H9 (cell line): ENCODE measurements around the gene RNF215. TPM values are rescaled to one million over a fixed set of nuclear protein-coding genes. Genes with fewer than 3 reads are reported as not detected.

Experiments
- DNase-seq: peaks from one replicate; pipeline ENCODE4 v3.0.0-alpha.2; 2017
- H2AFZ ChIP-seq: one replicate; pipeline ENCODE4 v1.6.1; 2013; ENCODE audit warnings: mild to moderate bottlenecking, low read length, control low read depth, moderate library complexity
- H2AK5ac ChIP-seq: 2 replicates; pipeline ENCODE4 v1.6.1; 2013; ENCODE audit warnings: low read length, control low read depth, mixed read lengths; ENCODE audit not compliant: insufficient read length
- H2BK120ac ChIP-seq: one replicate; pipeline ENCODE4 v1.6.1; 2013; ENCODE audit warnings: low read depth, mild to moderate bottlenecking, low read length, control low read depth, inconsistent platforms; ENCODE audit not compliant: poor library complexity, severe bottlenecking
- H2BK12ac ChIP-seq: 2 replicates; pipeline ENCODE4 v1.6.1; 2013; ENCODE audit warnings: low read length, control low read depth, mixed read lengths, low read depth; ENCODE audit not compliant: insufficient read length
- H2BK15ac ChIP-seq: 2 replicates; pipeline ENCODE4 v1.6.1; 2013; ENCODE audit warnings: low read depth, low read length, control low read depth
- H2BK20ac ChIP-seq: one replicate; pipeline ENCODE4 v1.6.1; 2013; ENCODE audit warnings: low read depth, mild to moderate bottlenecking, low read length, control low read depth, inconsistent platforms; ENCODE audit not compliant: poor library complexity, severe bottlenecking
- H2BK5ac ChIP-seq: 2 replicates; pipeline ENCODE4 v1.6.1; 2013; ENCODE audit warnings: low read length, control low read depth, mixed read lengths; ENCODE audit not compliant: insufficient read length
- H3K14ac ChIP-seq: 2 replicates; pipeline ENCODE4 v1.6.1; 2013; ENCODE audit warnings: low read length, control low read depth; ENCODE audit not compliant: insufficient read depth
- H3K18ac ChIP-seq: 2 replicates; pipeline ENCODE4 v1.6.1; 2013; ENCODE audit warnings: low read depth, mild to moderate bottlenecking, mixed read lengths, low read length, control low read depth; ENCODE audit not compliant: insufficient read length
- H3K23ac ChIP-seq: 2 replicates; pipeline ENCODE4 v1.6.1; 2013; ENCODE audit warnings: low read length, control low read depth, mixed read lengths, low read depth; ENCODE audit not compliant: insufficient read length
- H3K23me2 ChIP-seq: 2 replicates; pipeline ENCODE4 v1.6.1; 2013; ENCODE audit warnings: low read depth, mild to moderate bottlenecking, mixed read lengths, low read length, control low read depth; ENCODE audit not compliant: insufficient read length, poor library complexity, severe bottlenecking
- H3K27ac ChIP-seq: 2 replicates; pipeline ENCODE4 v1.5.1; 2013; ENCODE audit warnings: low read length, control low read depth, mixed read lengths, low read depth; ENCODE audit not compliant: insufficient read length
- H3K27me3 ChIP-seq: 2 replicates; pipeline ENCODE4 v1.6.1; 2013; ENCODE audit warnings: low read length, control low read depth, inconsistent platforms; ENCODE audit not compliant: insufficient read depth
- H3K4ac ChIP-seq: 2 replicates; pipeline ENCODE4 v1.6.1; 2013; ENCODE audit warnings: low read depth, mild to moderate bottlenecking, control low read depth, inconsistent platforms, low read length, moderate library complexity
- H3K4me1 ChIP-seq: 2 replicates; pipeline ENCODE4 v1.6.1; 2013; ENCODE audit warnings: low read length, control low read depth, inconsistent platforms; ENCODE audit not compliant: insufficient read depth
- H3K4me2 ChIP-seq: 2 replicates; pipeline ENCODE4 v1.6.1; 2013; ENCODE audit warnings: low read length, control low read depth, mixed read lengths; ENCODE audit not compliant: insufficient read length, insufficient read depth
- H3K56ac ChIP-seq: 2 replicates; pipeline ENCODE4 v1.6.1; 2013; ENCODE audit warnings: low read depth, mild to moderate bottlenecking, mixed read lengths, low read length, control low read depth; ENCODE audit not compliant: insufficient read length
- H3K79me1 ChIP-seq: 2 replicates; pipeline ENCODE4 v1.6.1; 2013; ENCODE audit warnings: low read depth, mild to moderate bottlenecking, moderate library complexity, low read length, control low read depth, inconsistent platforms; ENCODE audit not compliant: insufficient read depth, poor library complexity, severe bottlenecking
- H3K79me2 ChIP-seq: 2 replicates; pipeline ENCODE4 v1.6.1; 2013; ENCODE audit warnings: low read length, control low read depth, inconsistent platforms; ENCODE audit not compliant: insufficient read depth
- H3K9ac ChIP-seq: 2 replicates; pipeline ENCODE4 v1.6.1; 2013; ENCODE audit warnings: low read length, control low read depth, mixed read lengths; ENCODE audit not compliant: insufficient read length; ENCODE audit errors: extremely low read depth
- H3K9me3 ChIP-seq: one replicate; pipeline ENCODE4 v1.6.1; 2013; ENCODE audit warnings: low read depth, low read length, inconsistent platforms; ENCODE audit not compliant: control insufficient read depth
- H3T11ph ChIP-seq: one replicate; pipeline ENCODE4 v1.6.1; 2013; ENCODE audit warnings: mild to moderate bottlenecking, low read length, control low read depth, inconsistent platforms
- H4K20me1 ChIP-seq: one replicate; pipeline ENCODE4 v1.6.1; 2013; ENCODE audit not compliant: control insufficient read depth, insufficient read length, insufficient read depth
- H4K5ac ChIP-seq: 2 replicates; pipeline ENCODE4 v1.6.1; 2013; ENCODE audit warnings: low read depth, mild to moderate bottlenecking, mixed read lengths, low read length, control low read depth; ENCODE audit not compliant: insufficient read length
- H4K8ac ChIP-seq: replicated peaks from 2 replicates; pipeline ENCODE4 v1.6.1; 2013; ENCODE audit warnings: low read length, control low read depth, mixed read lengths, low read depth; ENCODE audit not compliant: insufficient read length
- H4K91ac ChIP-seq: 2 replicates; pipeline ENCODE4 v1.6.1; 2013; ENCODE audit warnings: low read depth, mild to moderate bottlenecking, moderate library complexity, mixed read lengths, low read length, control low read depth; ENCODE audit not compliant: insufficient read length
- H3K27ac Mint-ChIP-seq, 3 experiments: 2 replicates in 2 of 3; 3 replicates in 1 of 3; pipeline ENCODE4 v1.8.0; 2020 to 2021; ENCODE audit warnings: mixed read lengths in 3 of 3, mild to moderate bottlenecking in 1 of 3, moderate library complexity in 1 of 3
- H3K27me3 Mint-ChIP-seq: 2 replicates; pipeline ENCODE4 v1.8.0; 2021; ENCODE audit warnings: low read depth, mild to moderate bottlenecking, moderate library complexity, mixed read lengths
- H3K36me3 Mint-ChIP-seq, 3 experiments: 2 replicates in 2 of 3; 3 replicates in 1 of 3; pipeline ENCODE4 v1.8.0; 2020 to 2021; ENCODE audit warnings: low read depth in 3 of 3, mixed read lengths in 3 of 3; ENCODE audit not compliant: insufficient read depth in 1 of 3
- H3K4me1 Mint-ChIP-seq, 2 experiments: 2 replicates each; pipeline ENCODE4 v1.8.0; 2020; ENCODE audit warnings: mixed read lengths in 2 of 2
- H3K4me3 Mint-ChIP-seq, 2 experiments: 2 replicates in 1 of 2; 3 replicates in 1 of 2; pipeline ENCODE4 v1.8.0; 2020 to 2021; ENCODE audit warnings: mild to moderate bottlenecking in 2 of 2, mixed read lengths in 2 of 2, moderate library complexity in 1 of 2
- H3K9me3 Mint-ChIP-seq, 2 experiments: 2 replicates in 1 of 2; 3 replicates in 1 of 2; pipeline ENCODE4 v1.8.0; 2020; ENCODE audit warnings: mild to moderate bottlenecking in 2 of 2, mixed read lengths in 2 of 2, moderate library complexity in 1 of 2
- CTCF ChIP-seq: fragments of 200-600 bp; sonication (generic); conservative IDR thresholded peaks from 3 replicates; pipeline ENCODE4 v1.8.0; 2021; ENCODE audit warnings: antibody characterized with exemption, mild to moderate bottlenecking
- WGBS: extraction: QIAGEN DNeasy Blood & Tissue Kit; methylation state at CpG from one replicate; pipeline ENCODE4 v1.1.7; 2013; ENCODE audit warnings: missing lambda C conversion rate, low lambda C conversion rate, mixed read lengths; ENCODE audit not compliant: insufficient read length; ENCODE audit errors: extremely low coverage; 5-methylcytosine and 5-hydroxymethylcytosine counted together
- total RNA-seq: library from RNA; stranded (reverse); gene quantifications from 2 replicates; pipeline ENCODE4 v1.2.1, GENCODE V29; 2021

The RNF215 gene
- total RNA-seq, 1 experiment from 2014 or later, result 24.5 TPM

- 0 out of 2 replicates have a peak, but pooled peaks cover 2% of the 10 kb centered on the region for H3K79me2 ChIP-seq
- no peak overlapping the region for H4K8ac ChIP-seq
- Mint-ChIP-seq H3K4me1 (no peaks in the 10 kb centered on the region), H3K36me3 (peaks cover 68 to 99% (median 95%) of the 10 kb centered on the region in 3 experiments), H3K9me3 (no peaks in the 10 kb centered on the region), H3K4me3 (no peak overlapping the region), H3K27ac (no peak overlapping the region; a peak in 1 of 7 replicates), H3K27me3 (no peaks in the 10 kb centered on the region)
- no peak overlapping the region for H2BK20ac ChIP-seq
- H3K56ac ChIP-seq, result no peak overlapping the region
- H2BK12ac ChIP-seq, result no peak overlapping the region
- no peak overlapping the region for H3K27ac ChIP-seq
- H2AFZ ChIP-seq, result no peak overlapping the region
- no peak overlapping the region for H3K4me2 ChIP-seq
- no peak overlapping the region for H4K5ac ChIP-seq
- H3K9me3 ChIP-seq, result no peaks in the 10 kb centered on the region
- no peaks in the 10 kb centered on the region for H3K23me2 ChIP-seq
- H3K4me1 ChIP-seq, result no peaks in the 10 kb centered on the region
- no peaks in the 10 kb centered on the region for H3K79me1 ChIP-seq
- no CpG with 5 or more reads among the region's 4 CpGs for WGBS
- no peak overlapping the region for H2BK120ac ChIP-seq
- no peaks in the 10 kb centered on the region for H3K27me3 ChIP-seq
- no peak overlapping the region for H4K91ac ChIP-seq
- no peak overlapping the region for H3K18ac ChIP-seq
- H2BK15ac ChIP-seq, result no peak overlapping the region
- TF ChIP-seq CTCF, result no peak
- no peak overlapping the region for H3K9ac ChIP-seq
- H2AK5ac ChIP-seq, result no peak overlapping the region
- H3T11ph ChIP-seq, result no peak overlapping the region
- H3K23ac ChIP-seq, result no peak overlapping the region
- H3K14ac ChIP-seq, result no peak overlapping the region
- H3K4ac ChIP-seq, result no peak overlapping the region
- H2BK5ac ChIP-seq, result no peak overlapping the region
- no peaks in the 10 kb centered on the region for H4K20me1 ChIP-seq
- no peak for DNase-seq
Observed at GRCh38 chr22:30336752-30337460, 50.3 kb downstream of the RNF215 start.
